CD14-positive monocyte (primary cell): ENCODE measurements around the gene TSPAN12. TPM values are rescaled to one million over a fixed set of nuclear protein-coding genes. Genes with fewer than 3 reads are reported as not detected.

Experiments used
- DNase-seq, 3 donors: peaks; one replicate each; pipeline ENCODE4 v3.0.0-alpha.2; 2011 to 2022
- H2AFZ ChIP-seq: 2 replicates; pipeline ENCODE4 v1.6.0; 2012; ENCODE audit warnings: mild to moderate bottlenecking, low read depth, low read length, inconsistent platforms; ENCODE audit not compliant: insufficient read depth, poor library complexity, severe bottlenecking
- H3K27ac ChIP-seq, 2 donors: 1 replicate in 1 of 2; 2 replicates in 1 of 2; pipeline ENCODE4 v1.5.1; 2012 to 2013; ENCODE audit warnings: low read length in 2 of 2, control low read depth in 1 of 2, inconsistent platforms in 1 of 2, low read depth in 1 of 2, mild to moderate bottlenecking in 1 of 2
- H3K27me3 ChIP-seq, 2 donors: one replicate each; pipeline versions ENCODE4 v1.6.0 to v1.6.1; 2011 to 2013; ENCODE audit warnings: low read length in 2 of 2; ENCODE audit not compliant: control insufficient read depth in 2 of 2, insufficient read depth in 2 of 2
- H3K36me3 ChIP-seq, 2 donors: replicated peaks in 1 of 2; 1 replicate in 1 of 2; 2 replicates in 1 of 2; pipeline versions ENCODE4 v1.5.1 to v1.6.1; 2012 to 2013; ENCODE audit warnings: low read length in 2 of 2, control low read depth in 1 of 2, inconsistent platforms in 1 of 2, mild to moderate bottlenecking in 1 of 2; ENCODE audit not compliant: insufficient read depth in 2 of 2, control insufficient read depth in 1 of 2
- H3K4me1 ChIP-seq, 2 donors: 1 replicate in 1 of 2; 2 replicates in 1 of 2; pipeline versions ENCODE4 v1.5.1 to v1.6.1; 2012 to 2013; ENCODE audit warnings: low read length in 2 of 2, control low read depth in 1 of 2, inconsistent platforms in 1 of 2, mild to moderate bottlenecking in 1 of 2, moderate library complexity in 1 of 2; ENCODE audit not compliant: insufficient read depth in 2 of 2, control insufficient read depth in 1 of 2
- H3K4me2 ChIP-seq: replicated peaks from 2 replicates; pipeline ENCODE3; 2012; ENCODE audit warnings: low read length, moderate library complexity, mild to moderate bottlenecking; ENCODE audit not compliant: poor library complexity, severe bottlenecking; ENCODE audit errors: extremely low read depth
- H3K4me3 ChIP-seq, 3 experiments: fragments of 200-600 bp in 1 of 3; sonication (generic) in 1 of 3; replicated peaks in 1 of 3; 1 replicate in 2 of 3; 2 replicates in 1 of 3; pipeline ENCODE4 v1.5.1; 2011 to 2013; ENCODE audit warnings: low read length in 3 of 3, mild to moderate bottlenecking in 3 of 3, control low read depth in 2 of 3, low read depth in 2 of 3, inconsistent platforms in 1 of 3, moderate library complexity in 1 of 3
- H3K79me2 ChIP-seq: 2 replicates; pipeline ENCODE4 v1.6.0; 2012; ENCODE audit warnings: mild to moderate bottlenecking, control low read depth, inconsistent platforms, low read length, moderate library complexity; ENCODE audit not compliant: insufficient read depth
- H3K9ac ChIP-seq: 2 replicates; pipeline ENCODE4 v1.6.0; 2017; ENCODE audit warnings: low read length, mild to moderate bottlenecking; ENCODE audit not compliant: insufficient read depth, poor library complexity, severe bottlenecking
- H3K9me3 ChIP-seq, 2 donors: replicated peaks in 1 of 2; 1 replicate in 1 of 2; 2 replicates in 1 of 2; pipeline versions ENCODE4 v1.5.1 to v1.6.1; 2012 to 2013; ENCODE audit warnings: low read length in 2 of 2, control low read depth in 1 of 2; ENCODE audit not compliant: control insufficient read depth in 1 of 2, insufficient read depth in 1 of 2
- H4K20me1 ChIP-seq: 2 replicates; pipeline ENCODE4 v1.6.0; 2012; ENCODE audit warnings: mild to moderate bottlenecking, low read length, control low read depth, moderate library complexity; ENCODE audit not compliant: insufficient read depth
- H3K27ac Mint-ChIP-seq, 7 donors: one replicate each; pipeline ENCODE4 v1.8.0; 2020; ENCODE audit warnings: mild to moderate bottlenecking in 7 of 7, mixed read lengths in 7 of 7, moderate library complexity in 6 of 7, inconsistent platforms in 2 of 7
- H3K27me3 Mint-ChIP-seq, 3 donors: one replicate each; pipeline ENCODE4 v1.8.0; 2021 to 2022; ENCODE audit warnings: low read depth in 3 of 3, mild to moderate bottlenecking in 3 of 3, mixed read lengths in 3 of 3, moderate library complexity in 3 of 3, inconsistent platforms in 1 of 3
- H3K36me3 Mint-ChIP-seq, 2 donors: one replicate each; pipeline ENCODE4 v1.8.0; 2020; ENCODE audit warnings: mixed read lengths in 2 of 2, inconsistent platforms in 1 of 2, mild to moderate bottlenecking in 1 of 2
- H3K4me1 Mint-ChIP-seq: one replicate; pipeline ENCODE4 v1.8.0; 2020; ENCODE audit warnings: mild to moderate bottlenecking, mixed read lengths
- H3K4me3 Mint-ChIP-seq, 2 donors: one replicate each; pipeline ENCODE4 v1.8.0; 2020; ENCODE audit warnings: mild to moderate bottlenecking in 2 of 2, mixed read lengths in 2 of 2, moderate library complexity in 1 of 2
- H3K9me3 Mint-ChIP-seq, 7 donors: one replicate each; pipeline ENCODE4 v1.8.0; 2020 to 2022; ENCODE audit warnings: mixed read lengths in 7 of 7, mild to moderate bottlenecking in 6 of 7, moderate library complexity in 6 of 7, inconsistent platforms in 2 of 7
- CTCF ChIP-seq: fragments of 200-600 bp; IDR thresholded peaks from one replicate; pipeline ENCODE4 v1.8.0; 2022; ENCODE audit warnings: antibody characterized with exemption, mild to moderate bottlenecking
- WGBS: methylation state at CpG from one replicate; pipeline ENCODE4 v1.1.5; 2013; ENCODE audit warnings: missing lambda C conversion rate; ENCODE audit not compliant: insufficient coverage; 5-methylcytosine and 5-hydroxymethylcytosine counted together
- intact Hi-C, 2 donors: fragments of 100-400 bp; cut with micrococcal nuclease; formaldehyde crosslinking; loops; one replicate each; pipeline versions ENCODE4 v1.15.0 to v1.15.1; 2023
- polyA plus RNA-seq, 3 donors: library from polyadenylated mRNA; depleted of rRNA in 1 of 3; unstranded in 2 of 3; stranded (reverse) in 1 of 3; fragments of 300-500 nt in 2 of 3; fragments of >200 nt in 1 of 3; fragmentation: Illumina TruSeq in 2 of 3; gene quantifications; 1 replicate in 2 of 3; 2 replicates in 1 of 3; pipeline ENCODE4 v1.2.3, GENCODE V29; 2012 to 2021

TSPAN12 gene
- polyA plus RNA-seq, 3 donors: not detected

GRCh38 chr7:120856198-120856597, 1.7 kb downstream of the TSPAN12 start:
- intact Hi-C loops: no loop called here
- H3K4me2 ChIP-seq: peak overlapping the region; percentile 77

GRCh38 chr7:120852700-120853099, 5.2 kb downstream of the TSPAN12 start:
- Histone ChIP-seq H3K79me2 (no peaks in the 10 kb centered on the region), H2AFZ (no peak overlapping the region), H3K9ac (no peak overlapping the region), H3K27ac (no peak overlapping the region), H3K36me3 (no peaks in the 10 kb centered on the region), H3K4me2 (no peak overlapping the region), H3K27me3 (peaks cover 30 to 36% of the 10 kb centered on the region in 2 donors), H3K4me1 (peaks cover 6 to 10% of the 10 kb centered on the region in 2 donors), H3K9me3 (peaks cover 0 to 4% of the 10 kb centered on the region in 2 donors), H4K20me1 (no peaks in the 10 kb centered on the region), H3K4me3 (no peak overlapping the region)
- no peak overlapping the region for H3K4me3 Mint-ChIP-seq
- intact Hi-C loops: no loop called here
- H3K36me3 Mint-ChIP-seq: peaks cover 4 to 11% of the 10 kb centered on the region in 2 donors
- no peak for TF ChIP-seq CTCF
- H3K27me3 Mint-ChIP-seq: peaks cover 25 to 42% (median 32%) of the 10 kb centered on the region in 3 donors
- peaks cover 0 to 11% (median 5%) of the 10 kb centered on the region in 7 donors for H3K9me3 Mint-ChIP-seq
- no peak for DNase-seq
- H3K27ac Mint-ChIP-seq: no peak overlapping the region
- H3K4me1 Mint-ChIP-seq: peaks cover 9% of the 10 kb centered on the region

More at GRCh38 chr7:120856198-120856597, 1.7 kb downstream of the TSPAN12 start:
- Histone ChIP-seq H2AFZ (no peak overlapping the region), H3K9ac (no peak overlapping the region), H4K20me1 (no peaks in the 10 kb centered on the region), H3K9me3 (peaks cover 0 to 17% of the 10 kb centered on the region in 2 donors), H3K79me2 (no peaks in the 10 kb centered on the region), H3K4me3 (no peak overlapping the region), H3K36me3 (no peaks in the 10 kb centered on the region), H3K27ac (no peak overlapping the region), H3K4me1 (peaks cover 6 to 15% of the 10 kb centered on the region in 2 donors), H3K27me3 (peaks cover 50 to 66% of the 10 kb centered on the region in 2 donors)
- Mint-ChIP-seq H3K4me3 (peak overlapping the region in 1 of 2 donors; percentile 93), H3K9me3 (peaks cover 0 to 16% (median 5%) of the 10 kb centered on the region in 7 donors), H3K36me3 (peaks cover 4 to 11% of the 10 kb centered on the region in 2 donors), H3K27me3 (peaks cover 36 to 66% (median 51%) of the 10 kb centered on the region in 3 donors), H3K27ac (no peak overlapping the region), H3K4me1 (peaks cover 15% of the 10 kb centered on the region)
- TF ChIP-seq CTCF: no peak
- DNase-seq: no peak
- WGBS: no CpG with 5 or more reads among the region's 5 CpGs
